ENCODE data around the gene PIK3C3.
"Not testable (repeated sequence)": the region's sequence is repeated elsewhere in the genome, so short reads cannot be mapped to it uniquely, and the experiment has no call there.

PIK3C3 gene

GRCh38 chr18:42025974-42026625, 71.1 kb downstream of the PIK3C3 start:
- no peak for DNase-seq

- peak; percentile 74 for DNase-seq
Observed at GRCh38 chr18:42028247-42028832, 73.3 kb downstream of the PIK3C3 start.

- DNase-seq: peak; percentile 10
Observed at GRCh38 chr18:42029092-42029491, 74.1 kb downstream of the PIK3C3 start.

GRCh38 chr18:42030586-42031182, 75.7 kb downstream of the PIK3C3 start:
- peak; percentile 57 for DNase-seq

GRCh38 chr18:42032447-42032846, 77.4 kb downstream of the PIK3C3 start:
- peak; percentile 7 for DNase-seq

- no peak for DNase-seq
Observed at GRCh38 chr18:42033137-42033810, 78.2 kb downstream of the PIK3C3 start.

- DNase-seq: no peak
Observed at GRCh38 chr18:42038936-42039335, 83.9 kb downstream of the PIK3C3 start.

GRCh38 chr18:42039396-42039795, 84.4 kb downstream of the PIK3C3 start:
- no peak for DNase-seq

GRCh38 chr18:42041793-42042192, 86.8 kb downstream of the PIK3C3 start:
- DNase-seq: no peak

- DNase-seq: no peak
Observed at GRCh38 chr18:42045346-42045745, 90.3 kb downstream of the PIK3C3 start.

- no peak for DNase-seq
Observed at GRCh38 chr18:42047721-42048120, 92.7 kb downstream of the PIK3C3 start.

- peak; percentile 57 for DNase-seq
Observed at GRCh38 chr18:42048158-42048557, 93.1 kb downstream of the PIK3C3 start.

- not testable (repeated sequence) for DNase-seq
Observed at GRCh38 chr18:42049536-42049935, 94.5 kb downstream of the PIK3C3 start.

- no peak for DNase-seq
Observed at GRCh38 chr18:42051411-42051810, 96.4 kb downstream of the PIK3C3 start.

- peak; percentile 73 for DNase-seq
Observed at GRCh38 chr18:42052122-42052708, 97.2 kb downstream of the PIK3C3 start.

- DNase-seq: peak; percentile 81
Observed at GRCh38 chr18:42053188-42053781, 98.3 kb downstream of the PIK3C3 start.

- no peak for DNase-seq
Observed at GRCh38 chr18:42064109-42064508, 109.1 kb downstream of the PIK3C3 start.

- no peak for DNase-seq
Observed at GRCh38 chr18:42067518-42067917, 112.5 kb downstream of the PIK3C3 start.

GRCh38 chr18:42068030-42068429, 113.0 kb downstream of the PIK3C3 start:
- no peak for DNase-seq

GRCh38 chr18:42069036-42069435, 114.0 kb downstream of the PIK3C3 start:
- DNase-seq: no peak

GRCh38 chr18:42072407-42072806, 117.4 kb downstream of the PIK3C3 start:
- no peak for DNase-seq

GRCh38 chr18:42074704-42075103, 119.7 kb downstream of the PIK3C3 start:
- no peak for DNase-seq

GRCh38 chr18:42078711-42079110, 123.7 kb downstream of the PIK3C3 start:
- peak; percentile 77 for DNase-seq

Data from hematopoietic multipotent progenitor cell treated with erythropoietin and hydrocortisone succinate and interleukin-3 and kit ligand, for 4 days (in vitro differentiated cells).